ENCODE measurements around the gene DEDD.
"Not testable (repeated sequence)": the region's sequence is repeated elsewhere in the genome, so short reads cannot be mapped to it uniquely, and the experiment has no call there.

DEDD gene

GRCh38 chr1:161121042-161121650, 11.3 kb downstream of the DEDD start:
- peaks cover 55% of the 10 kb centered on the region for H3K36me3 Mint-ChIP-seq
- peaks cover 60% of the 10 kb centered on the region for H3K4me1 Mint-ChIP-seq
- H3K4me3 Mint-ChIP-seq, result peak overlapping the region; percentile 29
- no peaks in the 10 kb centered on the region for H3K27me3 Mint-ChIP-seq
- peak overlapping the region; percentile 83 for H3K27ac Mint-ChIP-seq
- no peak for ATAC-seq
- H3K9me3 Mint-ChIP-seq, result no peaks in the 10 kb centered on the region

GRCh38 chr1:161119092-161119903, 13.2 kb downstream of the DEDD start:
- Mint-ChIP-seq H3K4me3 (peak overlapping the region; percentile 92), H3K4me1 (peaks cover 71% of the 10 kb centered on the region), H3K9me3 (no peaks in the 10 kb centered on the region), H3K27me3 (no peaks in the 10 kb centered on the region), H3K36me3 (peaks cover 46% of the 10 kb centered on the region), H3K27ac (peak overlapping the region; percentile 94)
- peak; percentile 45 for ATAC-seq

GRCh38 chr1:161117759-161118581, 14.5 kb downstream of the DEDD start, which contains the start of the genes NIT1 and PFDN2:
TSS of gene NIT1 (plus strand) at chr1:161118105. CDS start at chr1:161118177, 72 bp downstream.
TSS of gene PFDN2 (minus strand) at chr1:161118037. CDS start at chr1:161118026, 11 bp downstream.
- Mint-ChIP-seq H3K4me1 (peaks cover 84% of the 10 kb centered on the region), H3K4me3 (peak within 1 kb of the TSS; percentile 92), H3K9me3 (no peaks in the 10 kb centered on the region), H3K36me3 (peaks cover 37% of the 10 kb centered on the region), H3K27ac (peak within 1 kb of the TSS; percentile 94), H3K27me3 (no peaks in the 10 kb centered on the region)
- ATAC-seq, result peak; percentile 93

- Mint-ChIP-seq H3K4me1 (peaks cover 84% of the 10 kb centered on the region), H3K36me3 (peaks cover 17% of the 10 kb centered on the region), H3K27ac (peak overlapping the region; percentile 94)
- H3K27me3 Mint-ChIP-seq, H3K4me3 Mint-ChIP-seq, ATAC-seq, H3K9me3 Mint-ChIP-seq: not testable (repeated sequence)
Observed at GRCh38 chr1:161115961-161116360, 16.5 kb downstream of the DEDD start.

GRCh38 chr1:161115132-161115711, 17.2 kb downstream of the DEDD start:
- Mint-ChIP-seq H3K9me3 (no peaks in the 10 kb centered on the region), H3K27ac (no peak overlapping the region), H3K27me3 (no peaks in the 10 kb centered on the region), H3K4me1 (peaks cover 79% of the 10 kb centered on the region), H3K4me3 (no peak overlapping the region), H3K36me3 (peaks cover 15% of the 10 kb centered on the region)
- no peak for ATAC-seq

- Mint-ChIP-seq H3K4me3 (no peak overlapping the region), H3K27ac (no peak overlapping the region), H3K27me3 (no peaks in the 10 kb centered on the region), H3K4me1 (peaks cover 73% of the 10 kb centered on the region), H3K9me3 (no peaks in the 10 kb centered on the region), H3K36me3 (peaks cover 8% of the 10 kb centered on the region)
- ATAC-seq, result no peak
Observed at GRCh38 chr1:161114556-161114955, 17.9 kb downstream of the DEDD start.

- Mint-ChIP-seq H3K27ac (no peak overlapping the region), H3K9me3 (no peaks in the 10 kb centered on the region), H3K4me1 (peaks cover 69% of the 10 kb centered on the region), H3K27me3 (no peaks in the 10 kb centered on the region), H3K4me3 (no peak overlapping the region), H3K36me3 (peaks cover 9% of the 10 kb centered on the region)
- no peak for ATAC-seq
Observed at GRCh38 chr1:161113915-161114314, 18.6 kb downstream of the DEDD start.

- Mint-ChIP-seq H3K4me1 (peaks cover 58% of the 10 kb centered on the region), H3K36me3 (peaks cover 15% of the 10 kb centered on the region), H3K4me3 (no peak overlapping the region), H3K27ac (peak overlapping the region; percentile 27), H3K9me3 (no peaks in the 10 kb centered on the region), H3K27me3 (no peaks in the 10 kb centered on the region)
- ATAC-seq, result no peak
Observed at GRCh38 chr1:161111527-161111926, 20.9 kb downstream of the DEDD start.

GRCh38 chr1:161111117-161111516, 21.4 kb downstream of the DEDD start:
- no peak for ATAC-seq
- no peaks in the 10 kb centered on the region for H3K27me3 Mint-ChIP-seq
- peaks cover 19% of the 10 kb centered on the region for H3K36me3 Mint-ChIP-seq
- H3K27ac Mint-ChIP-seq, result peak overlapping the region; percentile 27
- H3K4me1 Mint-ChIP-seq, result peaks cover 58% of the 10 kb centered on the region
- H3K9me3 Mint-ChIP-seq, result no peaks in the 10 kb centered on the region
- H3K4me3 Mint-ChIP-seq, result no peak overlapping the region

GRCh38 chr1:161106431-161106830, 26.0 kb downstream of the DEDD start:
- Mint-ChIP-seq H3K36me3 (peaks cover 21% of the 10 kb centered on the region), H3K9me3 (no peaks in the 10 kb centered on the region), H3K4me1 (peaks cover 27% of the 10 kb centered on the region), H3K27ac (no peak overlapping the region), H3K4me3 (no peak overlapping the region), H3K27me3 (no peaks in the 10 kb centered on the region)
- no peak for ATAC-seq

GRCh38 chr1:161100556-161100955, 31.9 kb downstream of the DEDD start:
- no peak overlapping the region for H3K4me3 Mint-ChIP-seq
- ATAC-seq, result no peak
- H3K4me1 Mint-ChIP-seq, result peaks cover 43% of the 10 kb centered on the region
- H3K36me3 Mint-ChIP-seq, result peaks cover 7% of the 10 kb centered on the region
- no peaks in the 10 kb centered on the region for H3K27me3 Mint-ChIP-seq
- no peaks in the 10 kb centered on the region for H3K9me3 Mint-ChIP-seq
- H3K27ac Mint-ChIP-seq, result no peak overlapping the region

GRCh38 chr1:161099090-161099802, 33.2 kb downstream of the DEDD start:
- Mint-ChIP-seq H3K4me3 (peak overlapping the region; percentile 89), H3K36me3 (peaks cover 7% of the 10 kb centered on the region), H3K4me1 (peaks cover 45% of the 10 kb centered on the region), H3K27me3 (no peaks in the 10 kb centered on the region), H3K9me3 (no peaks in the 10 kb centered on the region), H3K27ac (peak overlapping the region; percentile 85)
- ATAC-seq, result no peak

- peak within 1 kb of the TSS; percentile 89 for H3K4me3 Mint-ChIP-seq
- H3K36me3 Mint-ChIP-seq, result peaks cover 7% of the 10 kb centered on the region
- H3K27me3 Mint-ChIP-seq, result no peaks in the 10 kb centered on the region
- H3K27ac Mint-ChIP-seq, result peak within 1 kb of the TSS; percentile 85
- peaks cover 45% of the 10 kb centered on the region for H3K4me1 Mint-ChIP-seq
- peak; percentile 91 for ATAC-seq
- H3K9me3 Mint-ChIP-seq, result no peaks in the 10 kb centered on the region
Observed at GRCh38 chr1:161098210-161099068, 34.0 kb downstream of the DEDD start, which contains the start of gene KLHDC9. TSS of gene KLHDC9 (plus strand) at chr1:161098361. CDS start at chr1:161098536, 175 bp downstream.
